HCT116 (cell line): ENCODE results near the gene TLK1. TPM values are rescaled to one million over a fixed set of nuclear protein-coding genes. Genes with fewer than 3 reads are reported as not detected.

ENCODE experiments used
- ATAC-seq: fragments of 200-7000 bp; cut with Tn5 transposase; 2 replicates; pipeline ENCODE4 v1.9.1; 2020; ENCODE audit warnings: mild to moderate bottlenecking, moderate library complexity
- BruUV-seq: library from RNA; stranded (reverse); fragments of 400-500 nt; replicated peaks from 2 replicates; lab custom pipeline; 2021; lab: Mats Ljungman, UMichigan
- CTCF ChIA-PET: fragments of 300-600 bp; sonication (Branson Sonifier 250); formaldehyde crosslinking; loops from one replicate; lab custom pipeline; 2021; ENCODE audit warnings: antibody characterized with exemption; lab: Charles Lee
- POLR2A ChIA-PET: fragments of 300-600, 350-600 bp; sonication (Branson Sonifier 250); formaldehyde crosslinking; loops from one replicate; lab custom pipeline; 2021; ENCODE audit warnings: antibody characterized with exemption; lab: Charles Lee
- RAD21 ChIA-PET, 2 experiments: fragments of 300-600 bp; sonication (Branson Sonifier 250); formaldehyde crosslinking; loops; one replicate each; lab custom pipeline; 2023; ENCODE audit warnings: low total read pairs in 2 of 2; ENCODE audit not compliant: uncharacterized antibody in 2 of 2, unreplicated experiment in 2 of 2, low non-redundant PET in 1 of 2; lab: Charles Lee
- DNase-seq: peaks from one replicate; pipeline ENCODE4 v3.0.0-alpha.2; 2010; ENCODE audit warnings: low read depth, low spot score
- H2AFZ ChIP-seq: fragments of 200-600 bp; shearing (Covaris generic), sonication (generic); 2 replicates; pipeline ENCODE4 v1.6.1; 2017; ENCODE audit warnings: low read depth, mixed run types, mixed read lengths, antibody characterized with exemption, low read length; ENCODE audit not compliant: poor library complexity, severe bottlenecking
- H3K27ac ChIP-seq: 2 replicates; pipeline ENCODE4 v1.5.1; 2012; ENCODE audit warnings: low read depth, low read length
- H3K27me3 ChIP-seq: fragments of 200-600 bp; sonication (generic); 2 replicates; pipeline ENCODE4 v1.6.1; 2016; ENCODE audit warnings: mixed run types, low read length, mixed read lengths; ENCODE audit not compliant: insufficient read depth
- H3K36me3 ChIP-seq, 2 experiments: fragments of 200-500 bp in 1 of 2; fragments of 200-600 bp in 1 of 2; sonication (Bioruptor generic) in 1 of 2; sonication (generic) in 1 of 2; 2 replicates each; pipeline versions ENCODE4 v1.5.1 to v1.6.1; 2014 to 2016; ENCODE audit warnings: low read length in 2 of 2, inconsistent platforms in 1 of 2, mixed read lengths in 1 of 2, mixed run types in 1 of 2; ENCODE audit not compliant: insufficient read depth in 2 of 2, control insufficient read depth in 1 of 2
- H3K4me1 ChIP-seq, 2 experiments: fragments of 200-600 bp in 1 of 2; sonication (generic) in 1 of 2; 2 replicates each; pipeline versions ENCODE4 v1.5.1 to v1.6.1; 2012 to 2017; ENCODE audit warnings: low read length in 2 of 2, inconsistent platforms in 1 of 2, mild to moderate bottlenecking in 1 of 2, mixed read lengths in 1 of 2, mixed run types in 1 of 2, moderate library complexity in 1 of 2; ENCODE audit not compliant: insufficient read depth in 2 of 2, control insufficient read depth in 1 of 2
- H3K4me2 ChIP-seq: fragments of 200-600 bp; sonication (generic); 2 replicates; pipeline ENCODE4 v1.6.1; 2017; ENCODE audit warnings: mixed run types, low read length, mixed read lengths
- H3K4me3 ChIP-seq, 2 experiments: fragments of 200-600 bp in 1 of 2; sonication (generic) in 1 of 2; replicated peaks in 1 of 2; 2 replicates each; pipeline ENCODE4 v1.5.1; 2011 to 2016; ENCODE audit warnings: low read length in 2 of 2, control low read depth in 1 of 2, low read depth in 1 of 2, mild to moderate bottlenecking in 1 of 2, mixed read lengths in 1 of 2, mixed run types in 1 of 2
- H3K79me2 ChIP-seq: fragments of 200-600 bp; sonication (generic); 2 replicates; pipeline ENCODE4 v1.6.1; 2017; ENCODE audit warnings: mild to moderate bottlenecking, mixed run types, low read length, moderate library complexity, mixed read lengths; ENCODE audit not compliant: insufficient read depth
- H3K9ac ChIP-seq: fragments of 200-600 bp; sonication (generic); 2 replicates; pipeline ENCODE4 v1.6.1; 2016; ENCODE audit warnings: low read length, mixed read lengths
- H3K9me2 ChIP-seq: fragments of 200-600 bp; sonication (generic), shearing (Covaris generic); 2 replicates; pipeline ENCODE4 v1.6.1; 2017; ENCODE audit warnings: mixed run types, mild to moderate bottlenecking, moderate library complexity; ENCODE audit not compliant: insufficient read depth
- H3K9me3 ChIP-seq, 2 experiments: fragments of 200-500 bp in 1 of 2; fragments of 200-600 bp in 1 of 2; sonication (Bioruptor generic) in 1 of 2; sonication (generic) in 1 of 2; 2 replicates each; pipeline ENCODE4 v1.6.1; 2014 to 2017; ENCODE audit warnings: low read length in 2 of 2, mixed read lengths in 2 of 2, inconsistent platforms in 1 of 2, low read depth in 1 of 2, mild to moderate bottlenecking in 1 of 2, mixed run types in 1 of 2, moderate library complexity in 1 of 2; ENCODE audit not compliant: control insufficient read depth in 1 of 2, insufficient read depth in 1 of 2
- H4K20me1 ChIP-seq: fragments of 200-600 bp; sonication (generic), shearing (Covaris generic); 2 replicates; pipeline ENCODE4 v1.6.1; 2017; ENCODE audit warnings: mixed run types, mild to moderate bottlenecking, moderate library complexity; ENCODE audit not compliant: insufficient read depth
- CEBPB ChIP-seq: IDR thresholded peaks from 2 replicates; pipeline ENCODE4 v1.6.1; 2012; ENCODE audit warnings: low read depth
- EZH2phosphoT487 ChIP-seq: fragments of 200-600 bp; IDR thresholded peaks from 2 replicates; pipeline ENCODE4 v1.6.1; 2018; ENCODE audit warnings: antibody characterized with exemption, borderline replicate concordance
- POLR2A ChIP-seq: IDR thresholded peaks from 2 replicates; pipeline ENCODE4 v1.7.0; 2011; ENCODE audit warnings: borderline replicate concordance; ENCODE audit not compliant: insufficient read depth, insufficient read length; ENCODE audit errors: extremely low read depth
- POLR2AphosphoS5 ChIP-seq: IDR thresholded peaks from 2 replicates; pipeline ENCODE4 v1.6.1; 2011; ENCODE audit warnings: mild to moderate bottlenecking, low read depth, low read length, moderate library complexity
- SRF ChIP-seq: IDR thresholded peaks from 2 replicates; pipeline ENCODE4 v1.6.1; 2012; ENCODE audit warnings: low read depth
- YY1 ChIP-seq: IDR thresholded peaks from 2 replicates; pipeline ENCODE4 v1.6.1; 2011; ENCODE audit warnings: low read length, low read depth, moderate library complexity, mild to moderate bottlenecking; ENCODE audit not compliant: insufficient replicate concordance; ENCODE audit errors: extremely low read depth
- ZBTB33 ChIP-seq: IDR thresholded peaks from 2 replicates; pipeline ENCODE4 v1.6.1; 2011; ENCODE audit warnings: mild to moderate bottlenecking, low read length, moderate library complexity; ENCODE audit not compliant: insufficient replicate concordance; ENCODE audit errors: extremely low read depth
- ZNF274 ChIP-seq: fragments of 200-500 bp; sonication (Bioruptor generic); IDR thresholded peaks from 2 replicates; pipeline ENCODE4 v1.6.1; 2014; ENCODE audit warnings: mild to moderate bottlenecking, low read depth, low read length, inconsistent platforms
- intact Hi-C: fragments of 100-400 bp; cut with micrococcal nuclease; formaldehyde crosslinking; loops from 2 replicates; pipeline ENCODE4 v1.10.0; 2022
- total RNA-seq: library from RNA; stranded (reverse); gene quantifications from one replicate; pipeline ENCODE4 v1.2.1, GENCODE V29; 2021; ENCODE audit not compliant: unreplicated experiment
- TF ChIP-seq, protein P1 (sequence below), 3 experiments: fragments of 200-600 bp in 1 of 3; sonication (generic) in 1 of 3; IDR thresholded peaks in 2 of 3; conservative IDR thresholded peaks in 1 of 3; 2 replicates each; pipeline ENCODE4 v1.5.1; 2012 to 2017; ENCODE audit warnings: low read depth in 2 of 3, low read length in 2 of 3, antibody characterized with exemption in 1 of 3, borderline replicate concordance in 1 of 3, control low read depth in 1 of 3, mild to moderate bottlenecking in 1 of 3, mixed read lengths in 1 of 3, mixed run types in 1 of 3, moderate library complexity in 1 of 3; ENCODE audit not compliant: insufficient read depth in 1 of 3
- TF ChIP-seq, protein P2 (sequence below): IDR thresholded peaks from 2 replicates; pipeline ENCODE4 v1.6.1; 2012

Gene TLK1
- total RNA-seq, 1 experiment from 2014 or later: 57.7 TPM

- no peak overlapping the region for H3K4me3 ChIP-seq
- no peak overlapping the region for H2AFZ ChIP-seq
- H4K20me1 ChIP-seq: no peaks in the 10 kb centered on the region
- H3K4me1 ChIP-seq: no peaks in the 10 kb centered on the region
- DNase-seq (no peak), ATAC-seq (no peak)
- ChIA-PET POLR2A (no interaction called here), RAD21 (no interaction called here), CTCF (no interaction called here)
- no peaks in the 10 kb centered on the region for H3K36me3 ChIP-seq
- intact Hi-C loops: no loop called here
- H3K9me3 ChIP-seq: no peaks in the 10 kb centered on the region
- H3K9ac ChIP-seq: no peak overlapping the region
- H3K79me2 ChIP-seq: no peaks in the 10 kb centered on the region
- no TSS peak for BruUV-seq
- no peak for TF ChIP-seq POLR2A
- H3K27ac ChIP-seq: no peak overlapping the region
- H3K27me3 ChIP-seq: no peaks in the 10 kb centered on the region
- no peak overlapping the region for H3K4me2 ChIP-seq
- H3K9me2 ChIP-seq: no peaks in the 10 kb centered on the region
These were observed 44.9 kb upstream of the TLK1 start for GRCh38 chr2:171205551-171205950.

GRCh38 chr2:171201767-171202166 is 41.1 kb upstream of the TLK1 start:
- CTCF ChIA-PET: no interaction called here
- Histone ChIP-seq H3K4me3 (no peak overlapping the region), H3K9me3 (no peaks in the 10 kb centered on the region), H2AFZ (no peak overlapping the region), H3K79me2 (no peaks in the 10 kb centered on the region), H4K20me1 (no peaks in the 10 kb centered on the region), H3K9ac (no peak overlapping the region), H3K27ac (no peak overlapping the region), H3K4me2 (no peak overlapping the region), H3K27me3 (no peaks in the 10 kb centered on the region), H3K4me1 (no peaks in the 10 kb centered on the region), H3K9me2 (no peaks in the 10 kb centered on the region), H3K36me3 (no peaks in the 10 kb centered on the region)
- RAD21 ChIA-PET: no interaction called here
- TF ChIP-seq CEBPB (no peak), EZH2phosphoT487 (no peak), YY1 (no peak), ZNF274 (no peak), POLR2AphosphoS5 (no peak), SRF (no peak), ZBTB33 (no peak)
- TF ChIP-seq, protein P1, sequence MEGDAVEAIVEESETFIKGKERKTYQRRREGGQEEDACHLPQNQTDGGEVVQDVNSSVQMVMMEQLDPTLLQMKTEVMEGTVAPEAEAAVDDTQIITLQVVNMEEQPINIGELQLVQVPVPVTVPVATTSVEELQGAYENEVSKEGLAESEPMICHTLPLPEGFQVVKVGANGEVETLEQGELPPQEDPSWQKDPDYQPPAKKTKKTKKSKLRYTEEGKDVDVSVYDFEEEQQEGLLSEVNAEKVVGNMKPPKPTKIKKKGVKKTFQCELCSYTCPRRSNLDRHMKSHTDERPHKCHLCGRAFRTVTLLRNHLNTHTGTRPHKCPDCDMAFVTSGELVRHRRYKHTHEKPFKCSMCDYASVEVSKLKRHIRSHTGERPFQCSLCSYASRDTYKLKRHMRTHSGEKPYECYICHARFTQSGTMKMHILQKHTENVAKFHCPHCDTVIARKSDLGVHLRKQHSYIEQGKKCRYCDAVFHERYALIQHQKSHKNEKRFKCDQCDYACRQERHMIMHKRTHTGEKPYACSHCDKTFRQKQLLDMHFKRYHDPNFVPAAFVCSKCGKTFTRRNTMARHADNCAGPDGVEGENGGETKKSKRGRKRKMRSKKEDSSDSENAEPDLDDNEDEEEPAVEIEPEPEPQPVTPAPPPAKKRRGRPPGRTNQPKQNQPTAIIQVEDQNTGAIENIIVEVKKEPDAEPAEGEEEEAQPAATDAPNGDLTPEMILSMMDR (IDR thresholded peaks at IDR 0.05 in 2 of 3, conservative IDR thresholded peaks at IDR 0.05 in 1 of 3; ENCODE audit: borderline replicate concordance in 1 of 3, insufficient read depth in 1 of 3, low read depth in 2 of 3, low read length in 2 of 3): no peak
- TF ChIP-seq, protein P2, sequence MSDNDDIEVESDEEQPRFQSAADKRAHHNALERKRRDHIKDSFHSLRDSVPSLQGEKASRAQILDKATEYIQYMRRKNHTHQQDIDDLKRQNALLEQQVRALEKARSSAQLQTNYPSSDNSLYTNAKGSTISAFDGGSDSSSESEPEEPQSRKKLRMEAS: no peak
- DNase-seq (no peak), ATAC-seq (no peak)
- POLR2A ChIA-PET: no interaction called here
- no TSS peak for BruUV-seq
- intact Hi-C loops: no loop called here
